HG02571 (cell line): ENCODE data around the gene TBC1D22A.

Experiments
- ATAC-seq: cut with Tn5 transposase; IDR thresholded peaks from one replicate; pipeline ENCODE4 v1.9.1; 2021; ENCODE audit warnings: mild to moderate bottlenecking, moderate library complexity; ENCODE audit not compliant: unreplicated experiment

TBC1D22A gene

DNA sequence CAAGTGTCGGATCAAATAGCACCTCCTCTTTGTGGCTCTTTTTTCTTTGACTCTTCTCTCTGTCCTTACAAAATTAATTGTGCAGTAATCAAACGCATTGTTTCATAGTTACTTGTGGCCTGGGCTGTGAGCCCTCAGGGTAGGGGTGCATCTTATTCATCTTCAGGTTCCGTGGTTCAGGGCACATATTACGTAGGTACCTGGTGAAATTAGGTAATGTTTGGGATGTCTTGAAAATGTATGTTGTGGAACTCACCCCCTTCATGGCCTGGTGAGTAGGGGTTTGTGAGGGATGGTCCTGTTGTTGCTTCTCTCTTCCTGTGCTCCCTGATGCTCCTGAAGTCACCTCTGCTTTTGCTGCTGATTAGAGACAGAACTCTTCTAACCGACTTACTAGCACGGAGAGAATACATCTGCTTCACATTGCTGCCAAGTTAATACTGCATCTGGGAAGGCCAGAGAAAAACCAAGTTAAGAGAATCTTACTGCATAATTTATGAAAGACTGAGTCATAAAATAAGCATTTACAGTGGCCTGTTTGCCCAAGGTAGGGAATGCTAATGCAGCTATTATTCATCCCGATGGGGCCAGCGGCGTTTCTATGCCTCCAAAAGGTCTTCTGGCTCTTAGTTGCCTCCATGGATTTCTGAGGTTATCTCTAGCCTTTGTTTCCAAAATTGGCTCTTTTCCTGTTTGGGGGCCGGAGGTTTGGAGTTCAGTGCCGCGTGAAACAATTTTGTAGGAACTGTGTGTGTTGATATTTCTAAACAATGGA, 66.9 kb downstream of the TBC1D22A start:
- ATAC-seq, result no peak

DNA sequence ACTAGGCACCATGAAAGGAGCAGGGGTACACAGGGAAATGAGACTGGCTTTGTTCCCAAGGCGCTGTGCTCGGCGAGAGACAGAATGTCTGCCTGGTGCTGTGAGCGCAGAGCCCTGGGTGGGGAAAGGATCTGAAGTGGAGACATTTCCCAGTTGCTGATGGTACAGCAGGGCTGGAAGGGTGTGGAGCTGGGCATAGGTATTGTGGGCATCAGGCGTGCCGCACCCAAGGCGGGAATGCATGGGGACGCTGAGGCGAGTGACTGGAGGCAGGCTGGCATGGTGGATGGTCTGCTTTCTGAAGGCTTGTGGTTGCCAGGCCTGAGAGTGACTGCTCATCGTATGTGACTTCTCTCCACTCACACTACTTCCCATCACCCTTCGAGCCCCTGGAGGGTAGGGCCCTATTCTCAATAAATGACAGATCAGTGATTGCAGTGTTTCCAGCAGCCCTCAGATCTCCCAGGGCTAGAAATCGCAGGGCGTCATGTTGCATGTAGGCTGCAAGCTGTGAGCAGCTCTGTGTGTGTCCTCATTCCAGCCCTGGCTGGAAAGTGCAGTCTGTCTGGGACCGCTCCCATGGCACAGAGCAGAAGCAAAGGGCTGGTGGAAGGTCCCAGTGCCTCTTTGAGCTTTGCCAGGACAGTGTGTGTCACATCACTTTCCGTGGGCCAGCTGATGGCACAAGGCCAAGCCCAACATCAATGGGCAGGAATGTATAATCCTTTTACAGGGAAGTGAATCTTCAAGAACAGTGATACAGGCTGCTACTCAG, 67.7 kb downstream of the TBC1D22A start:
- no peak for ATAC-seq

DNA sequence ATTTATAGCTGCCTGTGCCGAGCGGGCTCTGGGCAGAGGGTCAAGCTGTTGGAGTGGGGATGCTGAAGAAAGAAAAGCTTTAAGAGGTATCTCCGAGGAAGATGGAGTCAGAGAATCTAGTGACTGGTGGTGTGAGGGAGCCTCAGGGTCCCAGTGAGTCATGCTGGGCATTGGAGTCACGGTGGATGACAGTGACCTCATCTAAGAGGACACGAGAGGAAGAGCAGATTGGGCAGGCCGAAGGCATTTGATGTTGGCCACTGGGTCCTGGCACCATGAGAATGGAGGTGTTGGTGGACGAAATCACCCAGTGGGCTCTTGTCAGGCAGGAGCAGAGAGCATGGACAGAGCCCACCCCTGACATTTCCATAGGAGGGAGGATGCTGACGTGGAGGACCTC, 68.4 kb downstream of the TBC1D22A start:
- ATAC-seq, result no peak

DNA sequence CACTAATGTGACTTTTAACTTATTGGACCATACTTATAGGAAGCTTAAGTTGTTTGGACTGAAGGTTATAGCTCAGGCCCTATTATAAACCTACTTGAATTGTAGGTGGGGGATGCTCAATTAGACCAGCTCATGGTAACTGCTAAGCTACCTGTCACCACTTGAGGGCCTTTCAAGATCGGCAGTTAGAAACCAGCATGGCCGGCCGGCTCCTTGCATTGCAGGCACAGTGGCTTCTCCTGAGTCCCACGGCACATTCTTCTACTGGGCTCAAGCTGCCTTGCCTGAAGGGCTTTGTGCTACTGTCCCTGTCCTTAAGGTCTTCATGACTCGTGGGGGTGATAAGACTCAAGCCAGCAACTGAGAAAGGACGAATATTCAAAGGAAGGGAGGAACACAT, 70.8 kb downstream of the TBC1D22A start:
- ATAC-seq, result no peak

DNA sequence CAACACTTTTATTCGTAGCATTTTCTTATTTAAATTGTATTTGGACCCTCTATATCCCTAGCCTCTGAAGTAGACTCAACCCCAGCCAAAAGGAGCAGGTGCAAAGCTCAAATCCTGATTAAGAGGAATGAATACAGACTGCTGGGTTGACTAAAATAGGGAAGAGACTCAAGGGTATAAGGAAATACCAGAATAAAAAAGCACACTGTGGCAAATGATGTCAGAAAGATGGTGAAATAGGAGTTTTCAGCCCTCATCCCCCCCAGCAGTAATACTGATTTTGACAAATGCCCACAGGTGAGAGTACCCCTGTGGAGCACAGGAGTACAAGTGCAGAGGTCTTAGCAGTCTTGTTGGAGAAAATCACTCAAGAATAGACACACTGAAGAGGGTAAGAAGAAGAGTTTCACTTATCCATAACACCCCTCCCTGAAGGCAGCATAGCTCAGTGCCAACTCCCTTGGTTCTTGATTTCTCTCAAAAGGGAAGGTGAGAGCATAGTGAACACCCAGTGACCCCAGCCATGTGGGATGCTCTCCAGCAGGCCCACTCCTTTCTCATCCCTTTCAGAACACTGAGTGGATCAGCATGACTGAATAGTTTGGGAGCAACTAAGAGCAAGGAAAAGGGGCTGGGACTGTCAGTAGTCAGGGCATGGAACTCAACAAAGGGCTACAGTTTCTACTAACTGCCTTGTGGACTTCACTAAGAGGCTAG, 71.7 kb downstream of the TBC1D22A start:
- no peak for ATAC-seq

DNA sequence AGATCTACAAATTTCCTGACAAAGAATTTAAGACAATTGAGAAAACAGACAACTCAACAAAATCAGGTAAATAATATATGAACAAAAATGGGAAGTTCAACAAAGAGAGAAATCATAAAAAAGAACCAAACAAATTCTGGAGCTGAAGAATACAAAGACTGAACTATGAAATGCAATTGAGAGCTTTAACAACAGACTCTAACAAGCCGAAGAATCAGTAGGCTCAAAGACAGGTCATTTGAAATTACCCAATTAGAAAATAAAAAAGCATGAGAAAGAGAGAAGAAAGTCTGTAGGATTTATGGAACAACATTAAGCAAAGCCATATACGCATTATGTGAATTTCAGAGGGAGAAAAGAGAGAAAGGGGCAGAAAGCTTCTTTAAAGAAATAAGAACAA, 72.8 kb downstream of the TBC1D22A start:
- no peak for ATAC-seq

DNA sequence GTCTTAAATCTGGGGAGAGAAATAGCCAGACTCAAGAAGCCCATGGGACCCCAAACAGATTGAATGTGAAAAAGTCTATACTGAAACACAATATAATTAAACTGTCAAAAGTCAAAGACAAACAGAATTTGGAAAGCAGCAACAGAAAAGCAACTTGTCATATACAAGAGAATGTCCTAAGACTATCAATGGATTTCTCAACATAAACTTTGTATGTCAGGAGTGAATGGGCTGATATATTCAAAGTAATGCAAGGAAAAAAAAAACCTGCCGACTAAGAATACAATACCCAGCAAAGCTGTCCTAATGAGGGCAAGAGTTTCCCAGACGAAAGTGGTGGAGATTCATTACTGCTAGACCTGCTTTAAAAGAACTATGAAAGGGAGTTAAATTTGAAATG, 73.2 kb downstream of the TBC1D22A start:
- ATAC-seq, result no peak

DNA sequence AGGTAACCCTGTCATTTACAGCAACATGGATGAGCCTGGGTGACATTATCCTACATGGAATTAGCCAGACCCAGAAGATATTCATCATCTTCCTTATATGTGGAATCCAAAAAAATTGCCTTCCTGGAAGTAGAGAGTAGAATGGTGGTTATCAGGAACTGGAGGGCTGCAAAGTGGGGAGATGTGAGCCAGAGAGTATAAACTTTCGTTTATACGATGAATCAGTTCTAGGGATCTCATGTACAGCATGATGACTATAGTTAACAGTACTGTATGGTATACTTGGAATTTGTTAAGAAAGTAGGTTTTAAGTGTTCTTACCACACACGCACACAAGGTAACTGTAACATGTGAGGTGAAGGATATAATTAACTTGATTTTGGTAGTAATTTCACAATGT, 79.1 kb downstream of the TBC1D22A start:
- no peak for ATAC-seq

DNA sequence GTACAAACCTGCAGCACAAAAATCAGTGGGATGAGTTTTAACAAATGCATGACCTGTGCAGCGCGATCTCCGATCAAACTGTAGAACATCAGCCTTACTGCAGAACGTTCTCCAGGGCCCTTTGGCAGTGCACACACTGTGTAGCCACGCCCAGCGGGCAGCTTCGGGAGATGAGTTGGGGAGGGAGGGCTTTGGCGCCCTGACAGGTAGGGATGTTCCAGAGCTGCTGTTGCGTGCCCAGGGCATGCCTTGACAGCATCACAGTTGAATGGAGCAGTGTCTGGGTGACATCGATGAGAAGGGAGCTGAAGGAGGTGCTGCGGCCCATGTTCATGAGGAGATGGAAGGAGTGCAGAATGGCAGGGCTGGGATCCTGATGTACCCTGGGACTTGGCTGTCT, 80.2 kb downstream of the TBC1D22A start:
- no peak for ATAC-seq

DNA sequence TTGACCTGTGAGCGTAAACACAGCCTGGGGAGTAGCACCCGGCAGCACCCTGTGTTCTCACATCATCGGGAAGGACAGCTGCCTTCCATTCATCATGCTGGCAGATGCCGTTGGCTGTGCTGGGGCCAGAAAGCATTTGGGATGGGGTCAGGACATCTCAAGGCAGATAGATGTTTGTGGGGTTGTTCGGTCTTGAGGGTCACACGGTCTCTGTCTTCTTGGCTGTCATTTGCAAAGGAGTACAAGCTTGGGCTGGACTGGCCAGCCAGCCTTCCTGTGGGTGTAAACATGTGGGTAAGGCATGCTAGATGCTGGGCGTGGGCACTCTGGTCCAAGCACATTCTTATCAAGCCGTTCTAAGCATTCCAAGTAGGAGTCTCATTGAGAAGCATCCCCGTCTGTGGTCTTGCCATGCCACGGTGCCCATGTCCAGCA, 81.4 kb downstream of the TBC1D22A start:
- ATAC-seq, result no peak

DNA sequence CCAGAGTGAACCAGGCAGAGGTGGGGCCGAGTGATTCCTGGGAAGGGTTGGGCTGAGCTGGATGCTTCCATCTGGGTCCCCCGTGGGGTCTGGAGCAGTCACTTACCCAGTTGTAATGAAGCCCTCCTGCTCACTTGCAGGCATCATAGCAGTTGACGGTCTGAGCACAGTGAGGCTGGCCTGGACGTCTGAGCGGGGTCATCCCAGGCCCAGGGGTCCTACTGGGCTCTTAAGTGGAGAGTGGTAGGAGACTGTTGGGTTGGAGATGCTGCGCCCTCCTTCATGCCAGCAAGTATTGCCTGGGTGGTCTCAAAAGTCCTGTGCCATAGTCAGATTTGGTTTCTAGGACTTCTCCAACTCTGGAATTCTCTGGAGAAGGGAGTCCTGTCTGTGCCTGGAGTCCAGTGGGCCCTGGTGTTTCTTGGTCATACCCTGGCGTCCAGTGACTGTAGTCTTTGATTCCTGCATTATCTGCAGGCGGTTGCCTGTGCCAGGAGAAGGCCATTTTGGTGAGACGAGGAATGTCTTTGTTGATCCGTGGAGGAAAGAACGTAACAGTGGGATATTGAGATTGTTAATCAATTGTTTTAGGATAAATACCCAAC, 82.3 kb downstream of the TBC1D22A start:
- no peak for ATAC-seq

DNA sequence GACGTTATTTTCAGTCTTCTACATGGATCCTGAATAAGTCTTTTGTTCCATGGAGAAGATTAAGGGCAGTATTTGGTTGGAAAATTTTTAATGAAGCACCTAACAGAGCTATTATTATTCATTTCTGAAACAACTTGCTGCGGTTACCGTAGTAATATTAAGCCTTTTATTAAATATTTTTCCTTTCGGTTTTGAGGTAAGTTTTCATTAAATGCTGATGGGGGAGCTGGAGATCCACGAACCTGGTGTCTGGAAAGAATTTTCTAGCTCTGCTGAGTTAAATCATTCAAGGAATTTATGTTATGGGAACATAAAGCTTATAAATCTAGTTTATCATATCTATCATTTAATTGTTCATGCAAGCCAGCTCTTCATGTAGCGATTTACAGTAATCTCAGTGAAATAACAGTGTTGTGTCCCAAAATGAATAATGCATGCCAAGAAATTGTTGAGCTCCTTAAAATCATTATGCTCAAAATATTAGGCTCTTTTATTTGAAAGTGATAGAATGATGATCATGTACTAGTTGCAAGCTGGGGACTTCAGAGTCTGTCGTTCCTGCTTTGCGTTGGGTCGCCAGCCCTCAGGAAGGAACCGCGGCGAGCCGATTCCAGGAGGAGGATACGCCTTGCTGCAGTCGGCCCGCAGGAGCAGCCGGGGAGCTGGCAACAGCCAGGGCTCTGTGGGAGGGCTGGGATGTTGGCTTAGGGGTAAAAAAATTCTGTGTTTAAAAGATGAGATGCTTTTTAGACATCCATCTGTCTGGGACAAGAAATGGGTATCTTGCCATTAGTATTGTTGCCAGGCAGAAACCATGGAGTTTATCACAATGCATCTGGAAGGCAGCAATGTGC, 83.1 kb downstream of the TBC1D22A start:
- ATAC-seq, result no peak

DNA sequence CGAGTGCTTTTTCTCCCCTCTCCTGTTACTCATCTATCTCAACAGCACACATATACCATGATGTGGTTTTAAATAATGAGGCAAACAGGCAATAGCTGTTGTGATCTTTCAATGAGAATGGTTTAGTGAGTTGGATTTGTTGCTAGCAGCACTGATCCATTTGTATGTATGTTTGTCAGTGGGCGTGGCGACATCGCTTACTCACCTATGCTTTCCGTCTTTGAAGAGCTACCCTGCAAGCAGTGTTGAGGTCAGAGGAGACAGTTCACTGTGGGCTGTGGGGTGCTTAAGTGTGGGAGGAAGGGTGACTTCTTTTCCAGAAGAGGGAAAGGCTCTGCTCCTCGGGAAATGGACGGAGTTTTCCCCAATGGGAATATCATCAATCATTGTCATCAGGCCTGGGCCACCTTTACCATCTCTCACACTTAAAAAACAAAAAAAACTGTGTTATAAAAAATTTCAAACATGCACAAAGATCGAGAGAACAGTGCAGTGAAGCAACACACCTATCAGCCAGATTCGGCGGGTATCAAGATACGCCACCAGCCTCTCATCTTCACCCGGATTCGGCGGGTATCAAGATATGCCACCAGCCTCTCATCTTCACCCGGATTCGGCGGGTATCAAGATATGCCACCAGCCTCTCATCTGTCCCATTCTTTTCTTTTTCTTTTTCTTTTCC, 83.8 kb downstream of the TBC1D22A start:
- ATAC-seq, result no peak

DNA sequence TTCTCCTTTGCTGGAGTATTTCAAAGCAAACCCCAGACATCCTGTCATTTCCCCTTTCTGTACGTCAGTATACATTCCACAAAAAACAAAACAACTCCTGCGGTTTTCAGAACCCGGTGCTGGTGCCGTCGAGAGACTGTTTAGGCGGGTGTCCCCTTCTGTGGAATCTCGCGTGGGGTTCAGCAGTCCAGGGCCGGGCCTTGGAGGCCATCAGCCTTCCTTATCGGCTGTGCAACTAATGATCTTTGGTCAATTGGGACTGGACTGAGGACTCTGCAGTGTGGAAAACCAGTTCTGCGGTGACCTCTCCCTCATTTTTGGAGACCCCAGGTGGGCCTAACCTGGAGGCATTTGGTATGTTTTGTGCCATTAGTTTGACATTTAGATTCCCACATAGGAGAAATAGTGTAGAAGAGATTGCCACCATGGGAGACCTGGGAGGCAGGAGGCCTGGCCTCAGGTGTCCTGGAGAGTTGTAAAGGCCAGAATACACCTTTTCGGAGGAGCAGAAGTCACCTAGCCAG, 84.4 kb downstream of the TBC1D22A start:
- ATAC-seq, result no peak

DNA sequence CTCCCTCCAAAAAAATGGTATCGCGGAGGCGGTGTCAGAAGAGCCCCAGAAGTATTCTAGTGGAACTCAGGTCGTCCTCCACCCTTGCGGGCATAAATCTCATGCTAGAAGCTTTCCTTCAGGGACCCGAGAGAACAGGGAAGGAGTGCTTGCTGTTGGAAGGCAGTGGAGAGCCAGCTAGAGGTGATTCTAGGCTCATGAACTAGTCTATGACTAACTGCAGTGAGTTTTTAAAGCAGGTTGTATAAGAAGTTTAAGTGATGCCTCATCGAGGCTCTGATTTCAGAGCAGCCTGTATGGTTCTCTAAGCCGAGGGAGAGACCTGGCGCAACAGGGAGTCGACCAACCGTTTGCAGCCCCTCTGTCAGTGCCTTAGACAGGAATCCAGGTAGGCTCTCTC, 85.7 kb downstream of the TBC1D22A start:
- ATAC-seq, result no peak

DNA sequence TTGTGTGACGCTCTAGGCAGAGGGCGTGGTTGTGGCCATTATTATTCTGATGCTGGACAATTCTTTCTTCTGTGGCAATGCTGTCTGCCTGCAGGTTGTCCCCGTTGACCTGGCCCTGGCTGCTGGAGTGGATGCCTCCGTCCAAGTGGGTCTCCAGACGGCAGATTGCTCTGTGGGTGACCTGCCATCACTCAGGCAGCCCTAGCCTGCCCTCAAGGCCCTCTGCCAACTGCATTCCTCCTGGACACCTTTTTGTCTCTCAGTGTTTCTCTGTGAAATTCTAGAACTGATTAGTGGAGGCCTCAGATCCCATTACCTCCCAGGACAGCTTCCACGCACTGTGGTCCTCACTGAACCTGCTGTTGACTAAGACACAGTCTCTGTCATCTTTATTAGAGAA, 86.7 kb downstream of the TBC1D22A start:
- ATAC-seq, result no peak

DNA sequence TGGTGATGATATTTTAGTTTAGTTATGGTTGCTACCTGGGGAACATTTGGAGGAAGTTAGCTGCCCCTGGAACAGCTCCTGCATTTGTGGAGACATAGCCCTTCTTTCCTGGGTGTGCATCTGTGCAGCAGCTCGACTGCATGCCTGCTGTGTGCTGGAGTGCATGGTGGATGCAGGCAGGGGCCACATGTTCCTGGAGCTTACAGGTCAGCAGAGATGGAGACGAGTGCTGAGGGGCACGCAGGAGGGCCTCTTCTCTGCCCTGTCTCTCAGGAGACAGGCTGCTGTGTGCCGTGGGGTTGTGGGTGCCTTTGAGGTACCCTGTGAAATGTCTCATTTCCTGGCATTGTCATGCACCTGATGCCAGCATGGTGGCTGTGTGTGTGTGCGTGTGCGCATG, 87.5 kb downstream of the TBC1D22A start:
- ATAC-seq, result no peak

DNA sequence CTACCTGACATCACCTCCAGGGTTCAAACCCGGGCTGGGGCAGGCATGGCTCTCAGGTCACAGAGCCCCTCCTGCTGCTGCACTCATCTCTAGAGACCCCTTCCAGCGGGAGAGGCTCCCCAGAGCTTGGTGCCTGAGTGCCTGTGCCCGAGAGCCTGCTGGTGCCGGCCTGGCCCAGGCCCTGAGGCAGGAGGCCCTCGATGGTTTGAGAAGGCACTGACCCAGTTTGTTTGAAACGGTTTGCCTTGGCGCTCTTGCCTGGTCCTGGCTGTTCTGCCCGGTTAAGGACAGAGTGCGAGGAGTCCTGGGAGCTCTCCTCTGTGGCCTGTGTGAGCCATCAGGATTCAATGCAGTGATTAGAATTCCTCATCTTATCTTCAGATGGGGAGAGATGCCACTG, 88.9 kb downstream of the TBC1D22A start:
- no peak for ATAC-seq

DNA sequence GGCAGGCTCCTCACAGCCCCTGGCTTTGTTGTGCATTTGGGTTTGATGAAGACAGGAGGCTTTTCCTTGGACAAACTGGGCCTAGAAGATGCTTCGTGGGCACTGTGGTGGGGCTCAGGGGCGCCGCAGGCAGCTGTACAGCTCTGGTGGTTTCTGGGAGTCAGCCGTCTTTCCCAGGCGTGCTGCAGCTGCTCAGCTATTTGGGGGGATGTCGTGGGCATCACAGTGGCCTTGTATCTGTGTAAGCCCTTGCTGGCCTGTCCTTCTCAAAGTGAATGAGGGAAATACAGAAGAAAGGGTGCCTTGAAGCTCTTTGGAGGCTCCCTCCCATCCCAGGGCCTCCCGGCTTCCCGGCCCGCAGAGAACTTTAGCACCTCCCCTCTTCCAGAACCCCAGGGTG, 89.5 kb downstream of the TBC1D22A start:
- ATAC-seq, result no peak

DNA sequence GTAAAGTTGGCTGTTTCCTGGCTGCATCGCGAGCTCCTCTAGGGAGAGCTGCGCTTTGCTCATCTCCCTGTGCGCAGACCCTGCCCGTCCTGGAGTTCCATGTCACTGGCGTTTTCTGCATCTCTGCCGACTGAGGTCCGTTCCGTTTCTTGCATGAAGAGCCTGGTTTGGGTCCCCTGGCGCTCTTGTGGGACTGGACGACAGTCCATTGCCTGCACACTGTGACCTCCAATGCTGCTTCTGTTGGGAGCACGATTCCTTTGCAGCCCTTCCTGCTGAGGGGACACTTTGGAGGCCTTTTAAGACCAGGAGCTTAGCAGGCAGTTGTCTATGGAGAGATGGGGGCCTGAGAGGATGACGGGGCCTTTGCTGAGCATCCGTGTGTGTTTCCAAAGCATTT, 90.3 kb downstream of the TBC1D22A start:
- no peak for ATAC-seq
